ENCODE measurements around the gene MNT.

MNT gene

GRCh38 chr17:2395258-2396181 lies 5.3 kb downstream of the MNT start:
- DNase-seq (ENCODE audit: low read depth in 2 of 2), result no peak

GRCh38 chr17:2394775-2395201 lies 6.1 kb downstream of the MNT start:
- DNase-seq (ENCODE audit: low read depth in 2 of 2), result no peak

GRCh38 chr17:2393954-2394749 lies 6.7 kb downstream of the MNT start:
- DNase-seq (ENCODE audit: low read depth in 2 of 2), result no peak

DNA sequence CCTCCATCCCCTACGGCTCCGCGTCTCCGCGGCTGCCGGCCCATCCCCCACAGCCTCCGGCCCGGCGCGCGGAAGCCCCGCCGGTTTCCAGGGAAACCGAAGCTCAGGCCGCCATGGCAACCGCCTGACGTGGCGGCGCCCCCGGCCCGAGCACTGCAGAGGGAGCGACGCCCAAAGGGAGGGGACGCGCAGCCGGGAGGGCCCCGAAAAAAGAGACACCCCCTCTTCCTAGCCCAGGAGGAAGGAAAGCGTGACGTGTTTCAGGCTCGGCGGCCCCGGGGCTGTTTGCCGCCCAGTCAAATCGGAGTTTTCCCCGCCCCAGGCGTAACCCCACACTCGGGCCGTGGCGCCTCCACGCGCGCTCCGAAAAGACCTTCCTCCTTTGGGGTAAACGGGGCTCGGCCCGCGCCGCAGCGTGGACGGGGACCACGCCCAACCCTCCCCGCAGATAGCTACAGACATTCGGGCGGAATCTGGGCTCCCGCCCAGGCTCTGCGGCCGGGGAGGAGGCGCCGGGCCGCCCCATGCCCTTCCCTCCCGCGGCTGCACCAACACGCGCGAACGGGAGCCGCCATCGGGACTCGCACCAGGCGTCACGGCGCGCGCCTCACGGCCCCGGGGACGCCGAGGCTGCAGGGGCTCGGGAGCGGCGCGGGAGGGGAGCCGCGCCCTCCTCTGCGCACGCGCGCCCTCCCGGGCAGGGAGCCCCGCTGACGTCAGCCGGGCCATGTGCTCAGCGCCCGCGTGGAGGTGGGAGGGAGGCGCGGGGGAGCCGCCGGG lies 7.5 kb downstream of the MNT start:
- DNase-seq (ENCODE audit: low read depth in 2 of 2), result peak; percentile 74 to 75

DNA sequence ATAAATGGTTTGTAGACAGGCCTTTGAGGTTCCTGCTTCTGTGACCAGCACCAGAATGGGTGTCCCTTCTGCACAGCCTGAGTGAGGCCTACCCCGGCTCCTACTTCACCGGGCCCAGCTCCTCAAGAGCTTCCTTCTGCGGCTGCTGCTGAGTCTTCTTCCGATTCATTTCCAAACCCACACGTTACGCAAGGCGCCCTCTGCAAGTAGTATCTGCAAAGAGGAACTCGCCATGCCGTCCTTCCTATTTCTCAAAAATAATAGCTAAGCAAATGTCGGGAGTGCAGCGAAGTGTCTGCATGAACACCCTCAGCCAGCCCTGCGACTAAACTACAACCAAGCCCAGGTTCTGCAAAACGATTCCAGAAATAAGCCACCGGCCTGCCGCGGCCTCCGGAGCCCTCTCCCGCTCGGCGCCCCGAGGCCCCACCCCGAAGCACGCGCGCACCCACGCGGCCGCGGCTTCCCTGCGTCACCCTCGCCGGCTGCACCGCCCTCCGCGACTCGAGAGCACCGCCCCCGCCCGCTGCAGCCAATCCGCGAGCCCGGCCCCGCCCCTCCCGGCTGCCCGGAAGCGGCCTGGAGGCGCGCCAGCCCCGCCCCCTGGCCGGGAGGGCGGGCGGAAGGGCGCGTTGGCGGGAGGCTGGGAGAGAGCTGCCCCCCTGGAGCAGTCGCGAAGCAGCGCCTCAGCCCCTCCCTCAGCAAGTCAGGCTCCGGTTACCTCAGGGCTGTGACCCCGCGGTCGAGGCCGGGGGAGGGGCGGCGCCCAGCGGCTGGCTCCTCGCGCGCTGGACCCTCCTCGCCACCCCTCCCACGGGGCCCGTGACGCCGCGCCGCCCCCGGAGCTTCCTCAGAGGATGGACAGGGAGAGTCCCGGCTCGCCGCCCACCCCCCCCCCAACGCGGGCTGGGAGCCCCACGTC lies 8.3 kb downstream of the MNT start:
- peak; percentile 86 for DNase-seq (ENCODE audit: low read depth in 2 of 2)

GRCh38 chr17:2391597-2392251 lies 9.1 kb downstream of the MNT start:
- no peak for DNase-seq (ENCODE audit: low read depth in 2 of 2)

DNA sequence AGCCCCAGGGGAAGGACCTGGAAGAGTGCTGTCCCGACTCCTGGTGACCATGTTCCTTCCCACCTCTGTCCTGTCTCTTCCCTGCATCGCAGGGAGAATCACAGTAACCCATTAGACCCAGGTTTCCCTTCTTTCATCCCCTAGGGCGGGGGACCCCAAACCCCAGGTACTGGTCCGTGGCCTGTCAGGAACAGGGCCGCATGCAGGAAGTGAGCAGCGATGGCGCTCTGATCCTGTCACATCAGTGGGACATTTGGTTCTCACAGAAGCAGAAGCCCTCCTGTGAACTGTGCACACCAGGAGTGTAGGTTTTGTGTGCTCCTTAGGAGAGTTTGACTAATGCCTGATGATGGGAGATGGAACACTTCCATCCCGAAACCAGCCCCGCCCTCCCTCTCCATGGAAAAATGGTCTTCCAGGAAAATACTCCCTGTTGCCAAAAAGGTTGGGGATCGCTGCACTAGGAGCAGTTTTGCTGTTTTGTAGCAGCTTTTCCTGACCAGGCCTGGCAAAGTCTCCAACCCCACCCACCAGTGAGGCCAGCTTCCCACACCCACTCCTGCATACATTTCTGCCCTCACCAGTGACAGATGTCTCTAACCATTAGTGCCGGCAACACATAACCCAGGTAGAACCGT lies 10.5 kb downstream of the MNT start:
- DNase-seq (ENCODE audit: low read depth in 2 of 2), result no peak

DNA sequence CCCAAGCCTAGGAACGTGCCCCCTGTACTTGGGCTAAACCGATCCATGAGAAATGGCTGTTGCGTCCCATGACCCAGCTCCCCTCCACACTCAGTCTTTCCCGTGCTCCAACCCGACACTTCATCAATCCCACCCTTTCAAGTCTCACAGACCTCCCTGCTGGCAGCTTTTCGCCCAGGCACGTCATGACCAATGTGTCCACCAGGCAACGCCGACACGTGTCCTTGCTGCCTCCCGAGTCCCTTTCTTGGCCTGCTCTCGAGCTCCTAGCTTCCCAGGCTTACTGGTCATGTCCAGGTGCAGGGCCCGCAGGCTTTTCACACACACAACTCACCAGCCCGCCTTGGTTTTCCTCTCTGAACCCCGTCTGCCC lies 12.2 kb downstream of the MNT start:
- no peak for DNase-seq (ENCODE audit: low read depth in 2 of 2)

DNA sequence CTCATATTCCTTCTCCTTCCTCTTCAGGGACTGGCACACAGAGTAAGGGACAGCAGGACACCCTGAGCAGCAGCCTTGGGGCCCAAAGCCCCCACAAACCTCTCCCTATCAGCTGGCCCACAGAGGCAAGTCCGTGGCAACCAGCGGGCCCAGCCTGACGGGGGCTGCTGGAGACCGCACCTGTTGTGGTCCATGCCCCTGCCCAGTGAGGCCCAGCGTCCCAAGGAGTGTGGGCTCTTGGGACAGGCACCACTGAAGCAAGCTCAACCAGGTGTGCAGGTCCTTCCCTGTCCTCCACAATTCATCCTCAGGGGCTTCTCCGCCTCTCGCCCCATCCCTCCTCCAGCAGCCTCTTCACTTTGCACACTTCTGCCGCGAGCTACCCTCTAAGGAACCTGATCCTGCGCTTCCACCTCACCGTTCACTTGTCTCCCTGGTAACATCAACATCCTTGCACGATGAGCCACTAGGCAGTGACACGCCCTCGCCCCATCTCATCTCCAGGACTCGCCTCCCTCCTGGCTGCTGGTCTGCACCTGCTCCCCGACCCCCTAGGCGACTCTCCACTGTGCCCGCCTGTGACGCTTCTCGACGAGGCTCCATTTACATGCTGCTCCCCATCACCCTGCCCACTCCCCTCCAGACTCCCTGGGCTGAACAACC lies 12.7 kb downstream of the MNT start:
- DNase-seq (ENCODE audit: low read depth in 2 of 2), result no peak

DNA sequence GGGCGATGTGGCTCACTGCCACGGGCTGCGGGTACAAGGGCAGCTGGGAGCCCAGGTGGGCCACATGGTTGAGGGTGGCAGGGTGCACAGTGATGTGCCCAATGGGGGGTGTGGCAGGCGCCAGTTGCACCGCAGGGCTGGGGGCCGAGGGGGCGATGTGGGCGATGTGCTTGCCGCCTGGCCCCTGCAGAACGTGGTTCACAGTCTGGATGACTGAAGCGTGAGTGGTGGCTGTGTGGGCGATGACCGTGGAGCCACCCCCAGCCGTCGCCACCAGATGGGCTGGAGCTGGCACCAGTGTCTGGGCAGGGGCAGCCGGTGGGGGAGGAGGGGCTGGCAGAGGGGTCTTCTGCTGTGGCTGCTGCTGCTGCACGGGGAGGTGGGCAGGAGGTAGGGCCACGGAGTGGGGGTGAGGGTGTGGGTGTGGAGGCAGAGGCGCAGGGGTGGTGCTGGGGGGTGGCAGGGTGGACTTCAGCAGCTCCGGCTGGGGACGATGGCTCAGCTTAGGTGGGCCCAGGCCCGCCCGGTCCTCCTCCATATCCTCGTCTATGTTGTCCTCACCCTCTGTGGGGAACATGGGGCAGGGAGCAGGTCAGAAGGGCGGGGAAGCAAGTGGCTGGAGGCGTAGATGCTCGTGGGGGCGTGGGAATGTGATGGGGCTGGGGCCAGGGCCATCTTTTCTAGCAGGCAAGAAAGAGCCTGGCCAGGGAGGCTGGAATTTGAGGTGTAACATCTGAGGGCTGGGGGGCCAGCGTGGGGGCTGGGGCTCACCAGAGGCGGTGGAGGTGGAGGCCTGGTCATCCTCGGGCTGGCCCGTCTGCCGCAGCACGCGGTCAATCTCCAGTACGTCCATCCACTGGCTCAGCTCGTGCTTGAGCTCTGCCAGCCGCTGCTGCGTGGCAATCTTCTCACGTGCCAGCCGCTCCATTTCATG lies 13.5 kb downstream of the MNT start:
- no peak for DNase-seq (ENCODE audit: low read depth in 2 of 2)

GRCh38 chr17:2386400-2387085 lies 14.3 kb downstream of the MNT start:
- no peak for DNase-seq (ENCODE audit: low read depth in 2 of 2)

DNA sequence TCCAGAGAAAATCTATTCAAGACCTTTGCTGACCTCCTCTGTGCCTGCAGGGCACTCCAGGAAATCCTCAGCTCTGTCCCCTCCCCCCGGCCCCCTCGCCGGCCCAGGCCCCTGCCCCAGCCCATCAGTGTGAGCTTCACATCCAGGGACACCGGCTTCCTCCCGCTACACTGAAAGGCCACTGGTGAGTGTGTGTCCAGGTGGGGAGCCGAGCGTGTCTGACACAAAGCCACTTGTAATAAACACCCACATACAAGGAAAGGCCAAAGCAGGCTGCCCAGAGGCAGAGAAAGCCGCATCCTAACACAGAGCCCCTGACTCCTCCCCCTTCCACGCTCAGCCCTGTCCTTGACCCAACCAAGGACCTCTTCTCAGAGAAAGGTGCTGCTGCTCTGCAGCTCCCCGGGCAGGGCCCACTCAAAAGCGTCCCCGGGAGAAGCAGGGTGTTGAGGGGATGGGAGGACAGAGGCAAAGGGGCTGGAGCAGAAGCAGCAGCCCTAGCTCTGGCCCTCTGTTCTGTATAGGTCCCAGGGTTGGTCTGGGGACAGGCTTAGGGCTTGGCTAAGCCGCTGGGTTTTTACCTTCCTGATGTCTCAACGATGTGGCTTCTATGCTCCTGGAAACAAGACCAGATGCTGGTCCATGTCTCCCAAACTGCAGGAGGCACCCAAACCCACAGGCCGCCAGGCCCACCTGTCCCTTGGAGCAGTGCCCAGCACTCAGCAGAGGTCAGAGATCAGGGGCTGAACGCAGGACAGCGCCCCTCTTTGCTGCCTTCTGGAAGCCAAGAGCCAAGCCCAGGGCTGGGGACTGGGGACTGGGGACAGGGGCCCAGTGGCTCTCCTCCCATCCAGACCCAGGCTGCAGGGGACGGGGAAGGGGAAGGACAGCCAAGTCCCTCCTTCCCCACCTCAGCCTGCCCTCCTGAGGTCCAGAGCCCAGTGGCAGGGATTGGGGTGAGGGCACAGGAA lies 15.3 kb downstream of the MNT start:
- DNase-seq (ENCODE audit: low read depth in 2 of 2), result no peak

DNA sequence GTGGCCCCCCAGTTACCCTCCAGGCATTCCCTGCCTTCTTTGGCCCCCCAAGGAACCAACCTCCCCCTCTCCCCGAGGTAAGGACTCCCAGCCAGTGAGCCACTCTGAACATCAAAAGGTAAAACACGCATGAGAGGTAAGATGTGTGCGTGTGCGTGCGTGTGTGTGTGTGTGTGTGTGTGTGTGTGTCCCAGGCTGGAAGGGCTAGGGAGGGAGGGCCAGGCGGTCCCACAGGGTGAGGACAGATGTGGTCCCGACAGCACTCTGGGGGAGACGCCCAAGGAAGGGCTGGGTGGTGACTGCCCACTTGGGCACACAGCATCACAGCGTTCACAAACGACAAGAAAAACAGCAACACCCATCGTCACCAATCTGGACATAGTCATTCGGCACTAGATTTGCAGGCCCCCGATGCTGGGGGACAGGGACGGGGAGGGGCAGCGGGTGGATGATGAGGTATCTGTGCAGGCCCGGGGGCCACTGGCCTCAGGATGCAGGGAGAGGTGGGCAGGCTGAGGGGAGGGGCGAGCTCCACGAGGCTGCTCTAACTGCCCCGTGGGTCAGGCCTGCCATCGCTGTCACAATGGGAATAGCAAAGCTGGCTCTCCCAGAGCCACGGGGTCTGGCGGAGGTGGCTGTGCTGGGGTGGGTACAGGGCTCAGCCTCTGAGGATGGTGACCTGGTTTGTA lies 16.3 kb downstream of the MNT start:
- DNase-seq (ENCODE audit: low read depth in 2 of 2), result no peak

- DNase-seq (ENCODE audit: low read depth in 2 of 2), result no peak
Observed at GRCh38 chr17:2383628-2384167, 17.2 kb downstream of the MNT start.

GRCh38 chr17:2380950-2381649 lies 19.8 kb downstream of the MNT start:
- DNase-seq (ENCODE audit: low read depth in 2 of 2), result no peak
